Activated naive CD4-positive, alpha-beta T cell treated with anti-CD3 and anti-CD28 coated beads, Interleukin-2, amount 50 U/mL, for 16 hours (primary cell): Measurements from ENCODE around the gene THSD4.
"Not testable (repeated sequence)": the region's sequence is repeated elsewhere in the genome, so short reads cannot be mapped to it uniquely, and the experiment has no call there.

Source experiments
- DNase-seq: peaks from one replicate; pipeline ENCODE4 v3.0.0-alpha.2; 2020

The THSD4 gene

GRCh38 chr15:71397377-71397776 lies 282.1 kb downstream of the THSD4 start:
- no peak for DNase-seq

GRCh38 chr15:71400294-71400693 lies 285.0 kb downstream of the THSD4 start:
- no peak for DNase-seq

GRCh38 chr15:71401728-71402127 lies 286.5 kb downstream of the THSD4 start:
- DNase-seq: not testable (repeated sequence)

GRCh38 chr15:71409541-71409940 lies 294.3 kb downstream of the THSD4 start:
- DNase-seq: no peak

- DNase-seq: no peak
These were observed 295.1 kb downstream of the THSD4 start for GRCh38 chr15:71410347-71410746.

GRCh38 chr15:71411538-71412482 lies 296.5 kb downstream of the THSD4 start:
- DNase-seq: no peak

- DNase-seq: no peak
These were observed 298.1 kb downstream of the THSD4 start for GRCh38 chr15:71413419-71413818.

GRCh38 chr15:71414853-71415252 lies 299.6 kb downstream of the THSD4 start:
- no peak for DNase-seq

GRCh38 chr15:71422530-71423259 lies 307.4 kb downstream of the THSD4 start:
- no peak for DNase-seq

GRCh38 chr15:71424765-71425164 lies 309.5 kb downstream of the THSD4 start:
- DNase-seq: no peak

- DNase-seq: no peak
These were observed 310.1 kb downstream of the THSD4 start for GRCh38 chr15:71425388-71425787.

GRCh38 chr15:71426792-71427191 lies 311.5 kb downstream of the THSD4 start:
- DNase-seq: no peak

GRCh38 chr15:71430782-71431181 lies 315.5 kb downstream of the THSD4 start:
- DNase-seq: no peak

GRCh38 chr15:71431343-71432336 lies 316.4 kb downstream of the THSD4 start:
- DNase-seq: no peak

- no peak for DNase-seq
These were observed 318.1 kb downstream of the THSD4 start for GRCh38 chr15:71433402-71433801.

- DNase-seq: no peak
These were observed 319.5 kb downstream of the THSD4 start for GRCh38 chr15:71434774-71435173.

GRCh38 chr15:71435552-71435951 lies 320.3 kb downstream of the THSD4 start:
- no peak for DNase-seq

- no peak for DNase-seq
These were observed 321.6 kb downstream of the THSD4 start for GRCh38 chr15:71436854-71437253.

- no peak for DNase-seq
These were observed 322.1 kb downstream of the THSD4 start for GRCh38 chr15:71437404-71437803.

GRCh38 chr15:71437919-71438318 lies 322.6 kb downstream of the THSD4 start:
- DNase-seq: no peak

- not testable (repeated sequence) for DNase-seq
These were observed 324.2 kb downstream of the THSD4 start for GRCh38 chr15:71439478-71439877.

GRCh38 chr15:71440489-71441110 lies 325.3 kb downstream of the THSD4 start:
- DNase-seq: no peak
